Ascending aorta (tissue), 2 donors: ENCODE measurements around the gene ARHGEF25. TPM values are rescaled to one million over a fixed set of nuclear protein-coding genes. Genes with fewer than 3 reads are reported as not detected.

Experiments
- DNase-seq, 2 donors: peaks; one replicate each; pipeline ENCODE4 v3.0.0-alpha.2; 2019; ENCODE audit warnings: low spot score in 2 of 2
- H3K27ac ChIP-seq, 2 donors: fragments of 200-600 bp; sonication (generic); one replicate each; pipeline ENCODE4 v1.5.1; 2016 to 2017; ENCODE audit warnings: mild to moderate bottlenecking in 1 of 2
- H3K27me3 ChIP-seq: fragments of 200-600 bp; sonication (generic); one replicate; pipeline ENCODE4 v1.5.1; 2017
- H3K36me3 ChIP-seq, 2 donors: fragments of 200-600 bp; sonication (generic); one replicate each; pipeline ENCODE4 v1.5.1; 2016
- H3K4me1 ChIP-seq, 2 donors: fragments of 200-600 bp; sonication (generic); one replicate each; pipeline ENCODE4 v1.5.1; 2016 to 2017; ENCODE audit warnings: mild to moderate bottlenecking in 1 of 2
- H3K4me3 ChIP-seq, 2 donors: fragments of 200-600 bp; sonication (generic); one replicate each; pipeline ENCODE4 v1.5.1; 2016 to 2017; ENCODE audit warnings: mild to moderate bottlenecking in 1 of 2
- H3K9me3 ChIP-seq, 2 donors: fragments of 200-600 bp; sonication (generic); one replicate each; pipeline ENCODE4 v1.5.1; 2016
- intact Hi-C: fragments of 100-400 bp; cut with DNase I; formaldehyde crosslinking; loops from one replicate; pipeline ENCODE4 v1.15.1; 2023
- total RNA-seq: library from RNA; depleted of rRNA; stranded (reverse); fragments of >200 nt; gene quantifications from one replicate; pipeline ENCODE4 v1.1.0, GENCODE V29; 2016
- TF ChIP-seq, protein P1 (sequence below), 3 experiments: fragments of 200-600 bp in 2 of 3; fragments of 450-650 bp in 1 of 3; sonication (generic) in 2 of 3; IDR thresholded peaks; one replicate each; pipeline ENCODE4 v1.5.1; 2016 to 2019; ENCODE audit warnings: antibody characterized with exemption in 3 of 3, mild to moderate bottlenecking in 1 of 3, moderate library complexity in 1 of 3

Gene ARHGEF25
- total RNA-seq, 1 donor from 2014 or later, result 47.8 TPM

DNA sequence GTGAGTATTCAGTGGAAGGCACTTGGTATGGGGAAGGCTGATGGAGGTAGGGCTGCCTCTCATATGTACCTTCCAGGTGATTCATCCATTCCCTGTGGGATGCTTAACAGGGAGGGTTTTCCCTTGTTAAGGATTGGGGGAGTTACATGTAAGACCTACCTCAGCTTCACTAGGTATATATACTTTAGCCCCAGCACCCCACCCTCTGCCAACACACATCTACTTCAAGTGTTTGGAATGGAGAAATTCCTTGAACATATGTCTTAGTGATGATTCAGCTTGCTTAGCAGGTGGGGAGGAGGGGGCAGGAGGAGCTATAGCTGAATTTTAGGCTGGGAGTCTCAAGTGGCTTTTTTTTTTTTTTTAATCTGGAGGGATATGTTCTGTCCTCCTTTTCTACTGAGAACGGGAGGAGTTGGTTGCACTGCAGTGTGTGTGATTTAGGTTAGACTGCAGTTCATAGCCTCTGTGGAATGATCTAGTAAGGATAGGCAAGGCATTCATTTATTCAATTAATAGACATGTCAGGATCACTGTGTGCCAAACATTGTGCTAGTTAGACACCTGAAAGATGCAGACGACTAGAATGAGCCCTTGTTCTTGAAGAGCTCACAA lies 18.6 kb upstream of the ARHGEF25 start:
- H3K4me3 ChIP-seq, result no peak overlapping the region
- no peak overlapping the region for H3K27ac ChIP-seq
- no peaks in the 10 kb centered on the region for H3K9me3 ChIP-seq
- H3K36me3 ChIP-seq, result peaks cover 14 to 32% of the 10 kb centered on the region in 2 donors
- no peak for DNase-seq
- TF ChIP-seq, protein P1, sequence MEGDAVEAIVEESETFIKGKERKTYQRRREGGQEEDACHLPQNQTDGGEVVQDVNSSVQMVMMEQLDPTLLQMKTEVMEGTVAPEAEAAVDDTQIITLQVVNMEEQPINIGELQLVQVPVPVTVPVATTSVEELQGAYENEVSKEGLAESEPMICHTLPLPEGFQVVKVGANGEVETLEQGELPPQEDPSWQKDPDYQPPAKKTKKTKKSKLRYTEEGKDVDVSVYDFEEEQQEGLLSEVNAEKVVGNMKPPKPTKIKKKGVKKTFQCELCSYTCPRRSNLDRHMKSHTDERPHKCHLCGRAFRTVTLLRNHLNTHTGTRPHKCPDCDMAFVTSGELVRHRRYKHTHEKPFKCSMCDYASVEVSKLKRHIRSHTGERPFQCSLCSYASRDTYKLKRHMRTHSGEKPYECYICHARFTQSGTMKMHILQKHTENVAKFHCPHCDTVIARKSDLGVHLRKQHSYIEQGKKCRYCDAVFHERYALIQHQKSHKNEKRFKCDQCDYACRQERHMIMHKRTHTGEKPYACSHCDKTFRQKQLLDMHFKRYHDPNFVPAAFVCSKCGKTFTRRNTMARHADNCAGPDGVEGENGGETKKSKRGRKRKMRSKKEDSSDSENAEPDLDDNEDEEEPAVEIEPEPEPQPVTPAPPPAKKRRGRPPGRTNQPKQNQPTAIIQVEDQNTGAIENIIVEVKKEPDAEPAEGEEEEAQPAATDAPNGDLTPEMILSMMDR (IDR thresholded peaks at IDR 0.05), result no peak
- H3K27me3 ChIP-seq, result no peaks in the 10 kb centered on the region
- intact Hi-C loops, result no loop called here
- peaks cover 0 to 19% of the 10 kb centered on the region in 2 donors for H3K4me1 ChIP-seq

GRCh38 chr12:57593187-57593586 lies 18.0 kb upstream of the ARHGEF25 start:
- Histone ChIP-seq H3K4me3 (no peak overlapping the region), H3K27me3 (no peaks in the 10 kb centered on the region), H3K36me3 (peaks cover 14 to 36% of the 10 kb centered on the region in 2 donors), H3K4me1 (peaks cover 0 to 19% of the 10 kb centered on the region in 2 donors), H3K9me3 (no peaks in the 10 kb centered on the region), H3K27ac (no peak overlapping the region)
- DNase-seq, result no peak
- TF ChIP-seq, protein P1 (IDR thresholded peaks at IDR 0.05), result no peak
- intact Hi-C loops, result no loop called here

GRCh38 chr12:57600395-57600794 lies 10.8 kb upstream of the ARHGEF25 start:
- Histone ChIP-seq H3K4me3 (no peak overlapping the region), H3K36me3 (peaks cover 37 to 65% of the 10 kb centered on the region in 2 donors), H3K9me3 (no peaks in the 10 kb centered on the region), H3K27me3 (no peaks in the 10 kb centered on the region), H3K27ac (no peak overlapping the region), H3K4me1 (peaks cover 0 to 8% of the 10 kb centered on the region in 2 donors)
- TF ChIP-seq, protein P1 (IDR thresholded peaks at IDR 0.05), result no peak
- intact Hi-C loops, result no loop called here
- DNase-seq, result no peak

- intact Hi-C loops, result no loop called here
- TF ChIP-seq, protein P1 (IDR thresholded peaks at IDR 0.05), result no peak
- no peaks in the 10 kb centered on the region for H3K27me3 ChIP-seq
- H3K9me3 ChIP-seq, result no peaks in the 10 kb centered on the region
- peaks cover 25 to 53% of the 10 kb centered on the region in 2 donors for H3K36me3 ChIP-seq
- H3K27ac ChIP-seq, result peak overlapping the region; percentile 28 to 98
- H3K4me1 ChIP-seq, result peaks cover 0 to 13% of the 10 kb centered on the region in 2 donors
- H3K4me3 ChIP-seq, result no peak overlapping the region
- no peak for DNase-seq
Measured at GRCh38 chr12:57602544-57602943, 8.7 kb upstream of the ARHGEF25 start.

DNA sequence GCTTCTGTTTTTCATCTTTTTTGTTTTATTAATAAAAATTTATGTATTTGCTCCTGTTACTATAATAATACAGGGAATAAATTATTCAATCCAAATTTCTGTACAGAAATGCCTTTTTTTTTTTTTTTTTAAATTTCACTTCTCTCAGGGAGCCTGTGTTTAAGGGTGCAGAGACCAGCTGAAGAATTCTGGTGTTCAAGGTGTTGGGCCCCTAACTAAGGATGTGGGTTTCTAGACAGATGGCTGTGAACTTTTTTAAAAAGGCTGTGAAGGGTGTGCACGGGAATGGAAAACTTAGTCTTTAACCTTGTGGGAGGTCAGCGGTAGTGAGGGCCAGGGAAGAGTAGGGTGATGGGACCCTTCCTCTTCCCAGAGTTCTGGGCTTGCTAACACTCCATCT lies 7.9 kb upstream of the ARHGEF25 start:
- no peak for DNase-seq
- TF ChIP-seq, protein P1 (IDR thresholded peaks at IDR 0.05), result no peak
- peaks cover 25 to 47% of the 10 kb centered on the region in 2 donors for H3K36me3 ChIP-seq
- H3K4me1 ChIP-seq, result peaks cover 0 to 13% of the 10 kb centered on the region in 2 donors
- H3K27me3 ChIP-seq, result no peaks in the 10 kb centered on the region
- peak overlapping the region; percentile 96 to 98 for H3K27ac ChIP-seq
- intact Hi-C loops, result no loop called here
- no peaks in the 10 kb centered on the region for H3K9me3 ChIP-seq
- peak overlapping the region in 1 of 2 donors; percentile 81 for H3K4me3 ChIP-seq
